NB4 (cell line): ENCODE results near the gene FRS2.
A peak's percentile ranks its signal among the peaks of the same experiment; 100 is the strongest.

Experiments used
- DNase-seq: peaks from one replicate; pipeline ENCODE4 v3.0.0; 2010; ENCODE audit warnings: low read depth
- H3K4me3 ChIP-seq: one replicate; pipeline ENCODE4 v1.5.1; 2011; ENCODE audit warnings: mild to moderate bottlenecking, low read depth, low read length, moderate library complexity
- CTCF ChIP-seq: IDR thresholded peaks from one replicate; pipeline ENCODE4 v1.5.1; 2012; ENCODE audit warnings: low read depth, low read length
- MAX ChIP-seq: IDR thresholded peaks from 2 replicates; pipeline ENCODE4 v1.6.1; 2011; ENCODE audit warnings: low read depth, low read length
- MYC ChIP-seq: IDR thresholded peaks from 2 replicates; pipeline ENCODE4 v1.6.1; 2011; ENCODE audit warnings: low read depth, low read length
- POLR2A ChIP-seq: IDR thresholded peaks from 2 replicates; pipeline ENCODE4 v1.6.1; 2011; ENCODE audit warnings: mild to moderate bottlenecking; ENCODE audit not compliant: insufficient read length; ENCODE audit errors: extremely low read depth

The FRS2 gene

GRCh38 chr12:69509308-69509736 is 39.1 kb downstream of the FRS2 start:
- no peak overlapping the region for H3K4me3 ChIP-seq
- no peak for TF ChIP-seq CTCF
- no peak for TF ChIP-seq MAX
- no peak for TF ChIP-seq MYC
- no peak for TF ChIP-seq POLR2A
- no peak for DNase-seq

- no peak overlapping the region for H3K4me3 ChIP-seq
- DNase-seq: no peak
- no peak for TF ChIP-seq CTCF
- no peak for TF ChIP-seq MAX
- TF ChIP-seq MYC: no peak
- no peak for TF ChIP-seq POLR2A
Observed at GRCh38 chr12:69509904-69510827, 40.0 kb downstream of the FRS2 start.

- DNase-seq: no peak
- no peak for TF ChIP-seq CTCF
- TF ChIP-seq MYC: no peak
Observed at GRCh38 chr12:69511016-69511415, 40.8 kb downstream of the FRS2 start.

GRCh38 chr12:69511469-69512267 is 41.5 kb downstream of the FRS2 start:
- TF ChIP-seq POLR2A (no peak), MYC (no peak), CTCF (no peak), MAX (no peak)
- H3K4me3 ChIP-seq: no peak overlapping the region
- DNase-seq: no peak

More at GRCh38 chr12:69511016-69511415, 40.8 kb downstream of the FRS2 start:
- H3K4me3 ChIP-seq: no peak overlapping the region

- H3K4me3 ChIP-seq: no peak overlapping the region
- TF ChIP-seq MAX (no peak), POLR2A (no peak), MYC (no peak), CTCF (no peak)
- DNase-seq: peak; percentile 23
Observed at GRCh38 chr12:69512820-69513219, 42.6 kb downstream of the FRS2 start.
